GM21529 (cell line): ENCODE data around the gene SHC3.

Source experiments
- ATAC-seq: cut with Tn5 transposase; IDR thresholded peaks from one replicate; pipeline ENCODE4 v1.9.1; 2021; ENCODE audit not compliant: unreplicated experiment

The SHC3 gene

DNA sequence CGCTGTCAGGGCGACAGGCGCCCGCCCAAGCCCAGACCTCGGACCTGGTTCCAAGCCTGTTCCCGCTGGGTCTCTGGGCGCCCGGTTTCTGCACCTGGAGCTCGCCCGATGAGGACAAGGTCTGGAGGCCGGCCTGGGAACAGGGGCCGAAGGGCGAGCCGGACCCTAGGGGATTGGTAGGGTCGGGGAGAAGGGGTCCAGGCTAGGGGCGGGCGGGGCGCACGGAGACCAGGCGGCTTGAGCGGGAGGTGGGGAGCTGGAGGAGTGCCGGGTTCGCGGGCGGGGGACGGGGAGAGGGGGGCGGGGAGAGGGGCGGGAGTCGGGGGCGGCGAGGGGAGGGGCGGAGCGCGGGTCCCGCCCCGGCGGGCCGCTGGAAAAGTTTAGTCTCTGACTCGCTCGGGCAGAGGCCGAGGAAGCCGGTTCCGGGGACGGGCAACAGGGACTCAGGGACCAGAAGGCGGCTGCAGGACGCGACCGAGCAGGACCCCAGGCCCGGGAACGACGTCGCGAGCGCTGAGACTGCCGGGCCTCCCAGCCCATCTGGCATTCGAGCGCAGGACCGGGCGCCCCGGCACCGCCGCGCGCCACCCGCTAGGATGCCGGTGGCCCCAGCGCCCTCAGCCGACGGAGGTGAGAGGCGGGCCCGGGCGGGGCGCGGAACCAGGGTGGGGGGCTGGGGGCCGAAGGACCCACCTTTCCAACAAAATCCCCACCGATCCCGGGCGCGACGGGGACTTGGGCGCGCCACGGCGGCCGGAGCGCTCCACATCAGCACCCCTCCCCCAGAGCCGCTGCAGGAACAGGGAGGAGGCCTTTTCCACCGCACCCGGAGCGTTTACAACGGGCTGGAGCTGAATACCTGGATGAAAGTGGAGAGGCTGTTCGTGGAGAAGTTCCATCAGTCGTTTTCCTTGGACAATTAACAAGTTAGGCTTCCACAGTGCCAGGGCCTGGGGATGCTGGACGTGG, 187.3 kb downstream of the SHC3 start, which contains the start of gene S1PR3:
Gene S1PR3, plus strand, starts transcription at position 403 of the 969 bp plus-strand sequence. CDS start 9,733 bp downstream, outside the sequence.
- ATAC-seq, result no peak

DNA sequence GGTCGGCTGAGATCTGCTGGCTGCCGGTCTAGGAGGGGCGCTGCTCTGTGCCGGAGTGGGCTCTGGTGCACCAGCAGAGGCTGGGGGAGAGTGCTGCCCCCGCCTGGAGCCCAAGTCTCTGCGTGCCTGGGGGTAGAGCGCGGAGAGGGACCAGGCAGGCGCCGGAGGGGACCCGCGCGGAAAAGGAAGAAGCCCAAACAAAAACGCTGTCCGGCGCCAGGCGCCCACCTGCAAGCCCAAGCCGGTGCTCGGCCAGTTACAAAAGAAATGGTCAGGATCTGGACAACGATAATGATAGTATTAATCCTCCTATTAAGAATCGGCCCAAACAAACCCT, 187.9 kb downstream of the SHC3 start:
- no peak for ATAC-seq

DNA sequence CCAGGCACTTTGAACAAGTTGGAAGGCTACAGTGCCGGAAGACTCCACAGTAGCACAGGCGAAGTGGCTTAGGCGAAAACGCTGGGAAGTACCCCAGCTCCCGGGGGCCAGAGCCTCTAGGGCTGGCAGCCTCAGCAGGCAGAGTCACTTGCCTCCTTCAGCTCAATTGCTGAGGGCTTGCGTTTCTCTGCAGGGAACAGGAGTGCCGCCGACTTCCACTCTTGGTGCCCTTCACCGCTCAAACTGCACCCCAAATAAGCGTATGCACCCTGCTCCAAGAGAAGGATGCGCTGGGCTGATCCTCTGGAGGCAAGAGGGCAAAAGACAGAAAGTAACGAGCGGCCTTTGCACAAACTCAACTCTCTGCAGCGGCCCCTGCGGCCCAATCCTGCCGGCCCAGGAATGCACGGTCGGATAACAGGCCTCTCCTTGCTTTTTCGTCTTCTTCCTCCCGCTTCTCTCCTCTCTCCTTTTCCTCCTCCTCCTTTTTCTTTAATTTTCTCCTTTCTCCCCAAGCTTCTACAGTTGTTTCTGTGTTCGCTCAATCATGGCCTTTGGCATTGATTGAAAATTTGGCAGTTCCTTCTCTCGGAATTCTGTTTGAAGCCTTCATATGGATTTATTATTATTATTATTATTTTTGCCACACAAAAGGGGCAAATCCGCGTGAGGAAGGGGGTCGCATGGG, 188.4 kb downstream of the SHC3 start:
- no peak for ATAC-seq

DNA sequence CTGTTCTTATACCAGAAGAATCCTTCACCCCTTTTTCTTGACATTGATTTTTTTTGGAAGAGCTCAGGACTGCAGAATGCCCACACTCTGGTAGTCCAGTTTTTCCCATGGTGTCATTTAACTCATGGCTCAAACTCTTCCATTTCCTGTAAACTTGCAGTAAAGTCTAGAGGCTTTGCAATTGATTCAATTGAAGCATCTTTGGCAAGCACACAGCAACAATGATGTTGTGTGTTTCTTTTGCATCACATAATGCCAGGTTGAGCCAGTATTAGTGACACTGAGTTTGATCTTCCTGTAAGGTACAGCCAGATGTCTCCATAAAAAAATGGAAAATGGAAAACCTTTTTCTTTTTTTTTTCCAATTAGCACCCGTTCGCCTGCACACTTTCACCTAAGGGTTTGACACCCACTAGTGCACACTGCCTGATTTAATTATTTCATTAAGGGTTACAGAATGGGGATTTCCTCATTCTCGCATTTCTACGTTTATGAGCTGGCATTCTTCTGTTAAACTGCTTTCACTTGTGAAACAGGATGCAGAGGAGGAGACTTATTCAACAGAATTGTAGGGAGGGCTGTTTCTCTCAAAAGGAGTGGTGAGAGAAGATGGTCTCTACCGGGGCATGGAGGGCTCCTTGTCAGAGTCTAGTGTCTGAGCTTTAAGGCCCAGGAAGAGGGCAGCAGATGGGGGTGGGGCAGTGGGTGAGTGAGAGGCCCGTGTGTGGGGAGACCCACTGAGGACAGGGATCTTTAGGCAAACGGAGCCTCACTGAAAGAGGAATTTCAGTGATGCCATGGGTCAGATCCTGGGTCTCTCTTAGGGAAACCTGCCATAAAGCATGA, 189.6 kb downstream of the SHC3 start:
- no peak for ATAC-seq

DNA sequence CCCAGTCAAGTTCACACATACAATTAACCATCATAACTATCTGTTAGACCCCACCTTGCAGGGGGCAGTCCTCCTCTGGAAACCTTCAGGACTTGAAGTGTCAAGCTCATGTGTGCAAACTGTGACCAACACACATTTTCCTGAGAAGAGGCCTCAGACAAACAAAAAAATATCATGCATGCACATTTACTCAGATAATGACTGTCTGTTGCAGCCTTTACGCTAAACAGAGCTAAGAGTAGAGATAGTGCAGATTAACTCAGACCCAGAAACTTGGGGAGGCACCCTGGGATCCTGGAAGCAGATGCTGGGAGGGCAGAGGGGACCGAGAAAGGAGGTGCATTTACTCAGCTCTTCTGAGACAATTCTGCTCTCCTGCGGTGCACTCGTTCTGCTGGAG, 191.0 kb downstream of the SHC3 start:
- ATAC-seq, result no peak

DNA sequence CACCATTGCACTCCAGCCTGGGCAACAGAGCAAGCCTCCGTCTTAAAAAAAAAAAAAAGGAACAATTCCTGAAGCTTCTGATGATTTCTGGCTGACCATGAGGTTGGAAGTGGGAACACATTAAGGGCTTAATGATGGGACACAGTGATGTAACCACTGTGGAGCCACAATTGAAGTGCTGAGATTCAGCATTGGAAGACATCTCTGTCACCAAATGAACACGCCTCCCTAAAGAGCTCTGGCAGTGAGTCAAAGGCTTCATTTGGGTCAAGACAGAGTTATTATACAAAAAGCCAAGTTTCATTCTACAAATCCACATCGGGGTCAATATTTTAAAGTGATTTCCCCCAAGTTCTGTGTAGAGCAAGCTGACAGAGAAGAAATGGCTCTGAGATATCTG, 191.8 kb downstream of the SHC3 start:
- no peak for ATAC-seq

DNA sequence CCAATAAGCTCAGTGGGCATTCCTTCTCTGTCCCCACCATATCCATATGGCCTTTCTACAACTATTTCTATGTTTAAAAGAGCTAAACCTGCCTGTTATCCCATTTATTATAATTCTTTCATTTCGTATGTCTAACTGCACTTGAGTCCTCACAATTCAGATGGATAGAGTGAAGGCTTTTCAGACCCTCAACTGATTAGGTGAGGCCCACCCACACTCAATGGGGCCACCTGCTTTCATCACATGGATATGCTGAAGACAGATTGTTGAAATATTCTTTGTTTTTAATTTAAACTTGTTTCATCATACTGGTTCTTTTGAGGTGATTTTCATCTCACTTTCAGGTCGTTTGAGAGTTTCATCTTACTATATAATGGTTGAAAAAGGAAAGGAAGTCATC, 193.0 kb downstream of the SHC3 start:
- no peak for ATAC-seq

DNA sequence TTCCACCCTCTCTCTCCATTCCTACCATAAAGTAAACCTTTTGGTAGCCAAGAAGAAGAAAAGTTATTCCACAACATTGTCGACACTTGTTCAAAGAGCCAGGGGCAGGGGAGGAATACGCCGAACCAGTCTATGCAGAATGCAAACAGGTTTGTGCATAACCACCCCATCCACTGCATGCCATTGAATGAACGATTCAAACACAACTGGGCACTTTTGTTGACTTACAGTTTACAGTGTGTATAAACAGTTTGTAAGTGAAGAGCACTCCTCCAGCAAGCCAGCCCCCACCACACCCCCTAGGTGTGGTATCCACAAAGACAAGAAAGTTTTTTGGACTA, 194.1 kb downstream of the SHC3 start:
- ATAC-seq, result no peak

DNA sequence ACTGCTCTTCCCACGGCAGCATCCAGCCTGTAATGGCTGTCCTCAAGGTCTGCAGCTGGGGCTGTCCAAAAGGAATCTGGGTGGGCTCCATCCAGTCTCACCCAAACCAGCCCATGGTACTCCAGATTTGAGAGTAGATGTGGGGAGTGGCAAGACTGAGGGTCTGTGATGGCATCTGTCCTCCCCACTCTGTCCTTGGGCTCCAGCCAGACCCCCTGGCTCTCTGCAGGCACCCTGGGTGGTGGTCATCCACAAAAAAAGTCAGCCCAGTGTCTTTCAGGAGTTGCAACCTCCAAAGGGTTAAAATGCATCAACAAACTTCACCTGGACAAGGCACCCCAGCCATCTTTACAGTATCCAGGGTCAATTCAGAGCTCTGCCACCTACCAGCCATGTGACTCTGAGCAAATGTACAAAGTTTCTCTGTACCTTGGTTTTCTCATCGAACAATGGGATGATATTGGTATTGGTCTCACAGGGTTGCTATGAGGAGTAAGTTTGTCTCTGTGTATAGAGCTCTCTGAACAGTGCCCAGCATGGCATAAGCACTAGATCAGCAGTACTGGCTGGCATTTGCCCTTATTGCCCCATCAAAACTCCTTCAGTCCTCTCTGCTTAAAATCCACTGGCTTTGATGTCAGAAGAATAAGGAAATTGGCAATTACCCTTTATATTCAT, 194.6 kb downstream of the SHC3 start:
- ATAC-seq, result no peak

DNA sequence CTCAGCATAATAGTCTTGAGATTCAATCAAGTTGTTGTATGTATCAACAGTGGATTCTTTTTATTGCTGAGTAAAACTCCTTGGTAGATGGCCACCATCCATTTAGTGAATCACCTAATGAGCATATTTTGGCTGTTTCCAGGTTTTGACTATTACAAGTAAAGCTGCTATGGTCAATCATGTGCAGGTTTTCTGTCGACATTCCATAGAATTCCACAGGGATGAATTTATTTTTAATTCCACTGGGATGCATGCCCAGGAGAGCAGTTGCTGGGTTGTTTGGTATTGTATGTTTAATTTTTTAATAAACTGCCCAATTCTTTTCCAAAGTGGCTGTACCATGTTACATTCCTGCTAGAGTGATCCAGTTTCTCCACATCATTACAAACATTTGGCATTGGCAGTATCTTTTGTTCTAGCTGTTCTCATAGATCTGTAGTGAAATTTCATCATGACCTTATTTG, 197.8 kb downstream of the SHC3 start:
- ATAC-seq, result no peak

DNA sequence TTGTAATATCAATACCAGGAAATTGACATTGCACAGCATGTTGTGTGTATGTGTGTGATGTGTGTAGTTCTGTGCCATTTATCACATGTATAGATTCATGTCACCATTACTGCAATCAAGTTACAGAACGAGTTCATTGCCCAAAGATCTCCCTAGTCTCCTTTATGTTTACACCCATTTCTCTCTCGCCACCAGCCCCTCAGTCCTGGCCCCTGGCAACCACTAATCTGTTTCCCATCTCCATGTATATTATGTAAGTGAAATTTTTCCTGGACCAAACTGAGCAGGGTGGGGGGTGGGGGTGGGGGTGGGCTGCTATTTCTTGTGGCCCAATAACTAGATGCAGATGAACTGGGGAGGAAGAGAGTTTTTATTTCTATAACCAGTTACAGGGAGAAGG, 198.8 kb downstream of the SHC3 start:
- ATAC-seq, result no peak

DNA sequence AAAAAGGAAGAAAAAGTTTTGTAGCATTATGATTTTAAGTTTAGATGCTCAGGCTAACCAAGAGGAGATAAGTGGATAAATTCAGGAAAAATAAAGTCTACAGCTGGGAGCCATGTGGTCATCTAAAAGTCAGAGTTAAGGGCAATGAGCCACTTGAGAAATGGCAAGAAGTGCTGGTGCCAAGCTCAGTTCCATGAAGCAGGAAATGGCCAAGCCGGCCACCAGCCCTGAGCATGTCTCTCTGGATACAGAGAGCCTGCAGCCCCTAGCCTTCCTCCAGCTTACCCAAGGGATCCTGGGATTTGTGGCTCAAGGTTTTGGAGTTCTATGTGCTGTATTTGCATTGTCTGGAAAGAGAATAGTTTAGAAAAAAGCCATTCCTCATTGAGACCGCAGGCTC, 199.6 kb downstream of the SHC3 start:
- no peak for ATAC-seq

DNA sequence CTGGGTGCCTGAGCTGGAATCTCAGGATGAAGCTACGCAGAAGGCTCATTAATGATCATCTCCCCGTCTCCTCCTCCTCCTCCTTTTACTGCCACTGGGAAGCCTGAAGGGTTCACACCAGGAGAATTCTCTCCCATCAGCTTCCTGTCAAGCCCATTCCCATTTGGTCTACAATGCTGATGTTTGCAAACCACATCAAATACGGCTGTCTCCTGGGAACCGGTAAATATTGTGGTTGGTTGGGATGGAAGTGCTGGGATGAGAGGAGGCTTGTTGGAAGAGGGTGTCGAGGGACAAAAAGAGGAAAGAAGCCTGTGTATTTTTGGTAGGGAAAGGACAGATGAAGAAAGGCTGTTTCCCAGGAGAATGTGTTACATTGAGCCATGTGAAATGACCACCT, 200.6 kb downstream of the SHC3 start:
- no peak for ATAC-seq

DNA sequence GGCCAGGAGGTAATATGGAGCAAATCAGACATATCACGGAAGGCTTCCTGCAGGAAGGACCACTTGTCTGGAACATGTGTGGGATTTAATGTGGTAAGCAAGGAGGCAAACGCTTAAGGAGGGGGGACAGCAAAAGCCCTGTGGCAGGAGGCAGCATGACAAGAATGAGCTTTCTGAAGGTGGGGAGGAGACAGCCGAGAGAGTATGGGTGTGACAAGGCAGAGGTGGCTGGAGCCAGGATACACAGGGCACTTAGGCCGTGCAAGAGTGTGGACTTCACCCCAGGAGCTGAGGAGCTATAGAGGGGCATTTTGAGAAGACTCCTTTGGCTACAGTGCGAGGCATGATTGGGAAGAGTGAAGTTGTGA, 201.7 kb downstream of the SHC3 start:
- no peak for ATAC-seq

DNA sequence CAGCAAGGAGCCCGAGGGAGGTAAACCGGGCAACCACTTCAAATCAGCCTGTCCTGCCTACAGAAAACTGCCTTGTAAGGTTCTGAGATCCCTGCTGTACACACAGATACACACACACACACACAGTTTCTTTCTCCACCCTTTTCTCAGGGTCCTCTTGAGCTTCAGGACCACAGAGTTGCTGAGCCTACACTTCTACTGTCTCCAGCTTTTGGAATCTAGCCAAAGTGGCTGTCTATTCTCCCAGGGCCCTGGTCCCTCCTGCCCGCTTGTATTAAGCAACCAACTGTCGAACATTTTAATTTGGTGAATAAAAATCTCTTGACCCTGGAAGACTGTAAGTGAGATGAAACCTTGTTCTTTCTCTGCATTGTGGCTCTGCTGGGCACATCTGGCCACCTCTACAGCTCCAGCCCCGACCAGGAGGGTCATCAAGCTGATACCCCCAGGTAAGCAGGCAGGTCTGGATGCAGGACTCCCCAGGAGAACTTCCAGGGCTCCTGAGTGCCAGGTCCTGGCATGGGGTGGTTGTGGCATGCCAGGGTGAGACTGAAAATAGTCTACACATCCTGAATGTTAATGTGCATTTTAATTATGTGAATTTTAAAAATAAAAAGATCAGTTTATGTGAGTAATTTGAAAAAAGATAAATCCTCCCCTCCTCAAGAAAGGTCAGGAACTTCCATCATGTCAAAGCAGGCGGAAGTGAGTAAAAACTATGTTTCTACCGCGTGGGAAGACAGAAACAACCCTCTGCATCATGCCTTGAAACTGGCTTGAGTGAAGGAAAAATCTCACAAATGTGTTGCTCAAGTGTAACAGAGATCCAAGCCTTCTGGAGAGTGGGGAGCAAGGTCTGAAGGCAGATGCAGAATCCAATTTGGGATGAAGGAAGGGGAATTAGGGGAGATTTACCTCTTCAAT, 202.4 kb downstream of the SHC3 start:
- ATAC-seq, result no peak

DNA sequence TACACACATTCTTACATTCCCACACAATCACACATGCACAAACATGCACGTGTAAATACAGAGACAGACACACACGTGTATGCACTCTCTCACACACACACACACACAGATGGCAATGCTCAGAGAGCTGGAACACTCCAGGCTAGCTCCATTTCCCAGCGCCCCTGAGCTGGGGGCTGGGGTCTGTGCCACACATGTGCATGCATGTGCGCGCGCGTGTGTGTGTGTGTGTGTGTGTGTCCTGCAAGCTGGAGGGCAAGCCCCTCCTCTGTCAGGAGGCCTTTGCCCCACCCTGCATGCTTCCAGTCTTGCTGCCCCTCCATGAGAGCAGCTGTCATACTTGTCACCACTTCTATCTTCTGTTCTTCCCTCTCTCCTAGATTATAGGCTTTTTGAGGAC, 204.0 kb downstream of the SHC3 start:
- ATAC-seq, result no peak

DNA sequence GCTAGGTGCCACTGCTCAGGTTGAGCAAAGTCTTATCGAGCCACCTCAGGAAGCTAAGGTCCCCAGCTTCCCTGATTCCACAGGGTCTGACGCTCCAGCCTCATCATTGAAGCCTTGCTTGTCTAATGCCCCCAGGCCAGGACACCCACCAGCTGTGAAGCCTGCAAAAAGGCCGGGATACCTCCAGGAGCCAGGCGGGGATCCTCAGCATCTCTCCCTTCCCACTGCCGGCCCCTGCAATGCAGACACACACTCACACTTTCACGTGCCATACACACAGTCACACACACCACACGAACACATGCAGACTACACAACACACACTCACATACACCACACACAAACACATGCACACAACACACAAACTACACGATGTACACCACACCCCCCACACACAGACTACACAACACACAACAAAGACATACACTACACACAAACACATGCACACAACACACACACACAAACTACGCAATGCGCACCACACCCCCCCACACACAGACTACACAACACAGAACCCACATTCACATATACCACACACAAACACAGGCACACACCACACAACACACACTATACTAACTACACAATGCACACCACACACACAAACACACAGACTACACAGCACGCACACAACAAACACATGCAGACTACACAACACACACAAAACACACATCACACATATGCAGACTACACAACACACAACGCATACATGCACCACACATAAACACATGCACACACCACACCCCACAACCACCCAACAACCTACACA, 205.2 kb downstream of the SHC3 start:
- no peak for ATAC-seq

DNA sequence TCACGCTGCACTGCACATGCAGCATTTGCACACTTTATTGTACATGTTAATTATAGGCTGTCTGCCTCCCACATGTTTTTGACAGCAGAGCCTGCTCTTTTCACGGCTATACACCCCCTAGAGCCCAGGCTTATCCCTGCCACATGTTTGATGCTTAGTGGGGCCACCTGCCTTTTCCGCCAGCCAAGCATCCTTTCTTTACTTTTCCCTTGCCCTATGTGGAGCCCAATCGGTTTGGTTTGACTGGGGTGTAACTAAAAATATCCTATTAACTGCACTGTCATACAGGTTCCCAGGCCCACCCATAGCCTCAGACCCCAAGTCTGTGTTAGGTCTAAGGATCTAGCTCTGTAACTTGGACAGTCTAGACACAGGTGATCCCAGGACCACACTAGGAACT, 206.2 kb downstream of the SHC3 start:
- ATAC-seq, result no peak
